Activated T-helper 1 cell treated with Interleukin-2 at 50 U/mL for 16 hours (primary cell): Measurements from ENCODE around the gene ADORA1.

ENCODE experiments used
- DNase-seq: peaks from one replicate; pipeline ENCODE4 v3.0.0-alpha.2; 2020; ENCODE audit warnings: low read depth

Gene ADORA1

GRCh38 chr1:203142684-203143408, 15.3 kb downstream of the ADORA1 start:
- no peak for DNase-seq

- no peak for DNase-seq
Observed at GRCh38 chr1:203143641-203144040, 16.1 kb downstream of the ADORA1 start.

GRCh38 chr1:203144661-203145060, 17.1 kb downstream of the ADORA1 start:
- DNase-seq, result no peak

- no peak for DNase-seq
Observed at GRCh38 chr1:203145321-203146041, 18.0 kb downstream of the ADORA1 start.

- no peak for DNase-seq
Observed at GRCh38 chr1:203146042-203146369, 18.5 kb downstream of the ADORA1 start.

GRCh38 chr1:203146537-203146936, 19.0 kb downstream of the ADORA1 start:
- no peak for DNase-seq

- no peak for DNase-seq
Observed at GRCh38 chr1:203147376-203147775, 19.9 kb downstream of the ADORA1 start.

- no peak for DNase-seq
Observed at GRCh38 chr1:203148127-203148526, 20.6 kb downstream of the ADORA1 start.

GRCh38 chr1:203148579-203148978, 21.1 kb downstream of the ADORA1 start:
- DNase-seq, result no peak

- DNase-seq, result no peak
Observed at GRCh38 chr1:203149188-203149840, 21.8 kb downstream of the ADORA1 start.

GRCh38 chr1:203150511-203151297, 23.2 kb downstream of the ADORA1 start:
- no peak for DNase-seq

GRCh38 chr1:203151362-203152157, 24.0 kb downstream of the ADORA1 start:
- DNase-seq, result no peak

- no peak for DNase-seq
Observed at GRCh38 chr1:203152158-203153034, 24.9 kb downstream of the ADORA1 start.

GRCh38 chr1:203153051-203153988, 25.8 kb downstream of the ADORA1 start:
- DNase-seq, result no peak

GRCh38 chr1:203153989-203154821, 26.7 kb downstream of the ADORA1 start:
- DNase-seq, result no peak

GRCh38 chr1:203156280-203156679, 28.8 kb downstream of the ADORA1 start:
- DNase-seq, result no peak

- no peak for DNase-seq
Observed at GRCh38 chr1:203158423-203158822, 30.9 kb downstream of the ADORA1 start.

- no peak for DNase-seq
Observed at GRCh38 chr1:203158960-203159665, 31.6 kb downstream of the ADORA1 start.
